Ramos (cell line): Measurements from ENCODE around the gene KBTBD12.

ENCODE experiments used
- in situ Hi-C: fragments of 300-500 bp; cut with MboI; formaldehyde crosslinking; loops from one replicate; pipeline ENCODE4 v1.14.3; 2022; ENCODE audit warnings: low sequenced_read_pairs; ENCODE audit not compliant: unreplicated experiment

Gene KBTBD12

GRCh38 chr3:127949446-127950055 is 34.5 kb downstream of the KBTBD12 start:
- in situ Hi-C loops = no loop called here

DNA sequence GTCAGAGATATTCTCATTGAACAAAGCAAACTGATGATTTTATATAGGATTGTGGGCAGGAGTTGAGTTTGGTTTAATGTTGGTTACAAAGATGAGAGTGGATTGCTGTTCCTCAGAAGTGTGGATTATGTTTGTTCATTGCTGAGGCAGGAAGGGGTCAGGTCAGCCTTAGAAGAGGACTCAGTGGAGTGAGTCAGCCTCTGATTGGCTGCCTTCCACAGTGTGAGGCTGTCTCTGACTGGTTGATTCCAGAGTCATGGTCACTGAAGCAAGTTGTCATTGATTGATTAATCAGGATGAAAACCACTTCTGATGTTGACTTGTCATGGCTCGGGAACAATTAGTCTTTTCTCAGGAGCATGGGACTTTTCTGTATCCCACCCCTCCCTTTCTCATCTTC is 36.2 kb downstream of the KBTBD12 start:
- in situ Hi-C loops = no loop called here

GRCh38 chr3:127953091-127954035 is 38.3 kb downstream of the KBTBD12 start:
- in situ Hi-C loops = no loop called here

- in situ Hi-C loops = no loop called here
These were observed 39.6 kb downstream of the KBTBD12 start for GRCh38 chr3:127954640-127955039.

- in situ Hi-C loops = no loop called here
These were observed 40.7 kb downstream of the KBTBD12 start for GRCh38 chr3:127955728-127956127.

GRCh38 chr3:127959041-127959440 is 44.0 kb downstream of the KBTBD12 start:
- in situ Hi-C loops = no loop called here

DNA sequence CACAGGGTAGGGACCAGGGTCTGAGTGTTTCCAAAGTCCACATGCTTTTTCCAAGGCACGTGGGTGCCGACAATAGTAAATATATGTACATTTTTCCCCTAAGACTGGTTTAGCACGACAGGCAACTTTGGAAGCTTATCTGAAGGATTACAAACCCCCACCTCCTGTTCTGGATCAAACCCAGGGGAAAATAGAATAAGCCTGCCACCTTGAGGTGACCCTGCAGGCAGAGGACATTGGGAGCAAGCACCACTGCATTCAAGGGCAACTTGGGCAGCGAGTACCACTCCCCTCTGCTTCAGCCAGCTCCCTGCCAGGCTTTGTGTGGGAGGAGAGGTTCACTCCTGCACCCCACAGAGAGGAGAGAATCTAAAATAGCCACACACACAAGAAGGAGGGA is 44.8 kb downstream of the KBTBD12 start:
- in situ Hi-C loops = no loop called here

DNA sequence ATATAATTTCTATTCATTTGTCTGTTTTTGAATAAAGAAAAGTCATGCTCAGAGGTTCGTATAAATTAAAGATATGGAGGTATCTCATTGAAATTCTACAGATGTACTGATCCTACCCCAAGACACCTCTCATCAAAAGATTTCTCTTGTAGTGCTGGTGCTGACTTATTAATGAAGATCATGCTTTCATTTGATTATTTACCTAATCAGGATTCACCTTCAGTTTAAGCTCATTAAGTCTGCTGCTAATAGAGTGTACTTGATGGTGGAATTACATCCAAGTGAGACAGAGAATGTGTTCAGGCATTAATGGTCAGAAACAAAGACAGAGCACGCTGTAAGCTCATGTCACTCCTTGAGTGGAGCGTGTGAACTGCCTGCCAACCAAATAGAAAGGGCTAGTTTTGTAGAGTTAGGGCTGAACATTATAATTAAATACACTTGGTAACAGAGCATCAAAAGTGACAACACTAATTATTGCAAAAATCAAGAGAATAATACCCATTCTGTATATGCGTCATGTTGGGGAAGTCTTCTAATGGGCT is 45.5 kb downstream of the KBTBD12 start:
- in situ Hi-C loops = no loop called here

DNA sequence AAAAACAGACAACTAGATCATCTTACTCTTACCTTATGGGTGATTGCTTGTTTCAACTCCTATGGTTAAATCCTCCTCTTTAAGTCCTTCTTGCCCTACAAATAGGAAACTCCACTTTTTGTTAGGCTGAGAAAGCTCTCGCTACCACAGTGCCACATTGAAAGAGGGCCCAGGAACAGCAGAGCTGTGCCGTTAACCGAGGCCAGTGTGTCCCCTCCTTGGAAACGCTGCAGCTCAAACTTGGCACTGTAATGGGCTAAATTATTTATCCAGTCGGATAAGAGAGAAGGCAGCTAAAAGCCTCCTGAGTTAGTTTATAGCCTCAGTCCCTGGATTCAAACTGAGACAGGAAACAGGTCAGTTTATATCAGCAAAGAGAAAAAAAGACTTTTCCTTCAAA is 46.1 kb downstream of the KBTBD12 start:
- in situ Hi-C loops = no loop called here

GRCh38 chr3:127961963-127962362 is 46.9 kb downstream of the KBTBD12 start:
- in situ Hi-C loops = no loop called here

DNA sequence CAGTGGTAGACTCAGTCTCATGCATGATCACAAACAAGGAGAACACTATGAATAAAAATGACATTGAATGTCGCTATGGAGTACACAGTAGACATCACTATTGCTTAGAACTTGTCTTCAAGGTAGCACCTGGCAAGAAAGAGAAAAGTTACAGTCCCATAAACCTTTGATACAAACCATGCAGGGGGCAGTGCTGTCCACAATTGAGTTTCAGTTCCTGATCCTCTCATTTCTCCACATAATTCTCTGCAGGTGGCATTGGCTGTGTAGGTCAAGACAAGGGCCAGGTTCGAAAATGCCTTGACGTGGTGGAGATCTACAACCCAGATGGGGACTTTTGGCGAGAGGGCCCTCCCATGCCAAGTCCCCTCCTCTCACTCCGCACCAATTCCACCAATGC is 47.9 kb downstream of the KBTBD12 start:
- in situ Hi-C loops = no loop called here

- in situ Hi-C loops = no loop called here
These were observed 49.0 kb downstream of the KBTBD12 start for GRCh38 chr3:127964053-127964452.

DNA sequence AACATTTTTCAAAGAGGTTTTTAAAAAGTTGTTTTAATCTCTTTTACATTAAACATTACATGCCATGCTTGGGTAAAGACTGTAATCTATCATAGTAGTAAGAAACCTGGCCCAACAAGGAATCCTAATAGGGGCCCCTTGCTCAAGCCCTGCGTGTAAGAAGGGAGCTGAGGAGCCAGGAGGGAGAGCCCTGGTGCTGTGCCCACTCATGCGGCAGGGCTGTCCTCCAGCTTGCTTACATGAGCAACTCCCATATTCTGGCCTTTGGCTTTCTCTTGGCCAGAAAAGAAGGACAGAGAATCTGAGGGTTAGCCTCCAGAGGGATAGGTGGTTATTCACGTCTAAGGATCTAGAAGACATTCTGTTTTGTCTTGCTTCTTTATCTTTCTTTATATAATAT is 49.8 kb downstream of the KBTBD12 start:
- in situ Hi-C loops = no loop called here

DNA sequence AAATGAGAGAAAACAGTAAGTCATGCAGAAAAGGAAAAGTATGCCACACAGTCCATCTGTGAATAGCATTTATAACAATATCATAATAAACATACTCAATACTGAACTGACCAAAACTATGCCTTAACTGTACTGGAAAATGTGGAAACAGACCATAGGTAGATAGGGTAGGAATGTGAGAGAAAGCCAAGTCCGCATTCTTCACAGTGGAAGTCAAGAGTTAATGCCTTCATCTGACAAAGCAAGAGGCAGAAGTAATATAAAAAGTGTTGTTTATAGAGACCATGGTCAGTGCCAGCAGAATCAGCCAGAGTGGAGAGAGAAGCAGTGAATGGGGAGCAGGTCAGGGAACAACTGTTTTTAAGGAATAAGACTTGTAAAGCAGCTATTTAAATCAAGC is 52.3 kb downstream of the KBTBD12 start:
- in situ Hi-C loops = no loop called here

DNA sequence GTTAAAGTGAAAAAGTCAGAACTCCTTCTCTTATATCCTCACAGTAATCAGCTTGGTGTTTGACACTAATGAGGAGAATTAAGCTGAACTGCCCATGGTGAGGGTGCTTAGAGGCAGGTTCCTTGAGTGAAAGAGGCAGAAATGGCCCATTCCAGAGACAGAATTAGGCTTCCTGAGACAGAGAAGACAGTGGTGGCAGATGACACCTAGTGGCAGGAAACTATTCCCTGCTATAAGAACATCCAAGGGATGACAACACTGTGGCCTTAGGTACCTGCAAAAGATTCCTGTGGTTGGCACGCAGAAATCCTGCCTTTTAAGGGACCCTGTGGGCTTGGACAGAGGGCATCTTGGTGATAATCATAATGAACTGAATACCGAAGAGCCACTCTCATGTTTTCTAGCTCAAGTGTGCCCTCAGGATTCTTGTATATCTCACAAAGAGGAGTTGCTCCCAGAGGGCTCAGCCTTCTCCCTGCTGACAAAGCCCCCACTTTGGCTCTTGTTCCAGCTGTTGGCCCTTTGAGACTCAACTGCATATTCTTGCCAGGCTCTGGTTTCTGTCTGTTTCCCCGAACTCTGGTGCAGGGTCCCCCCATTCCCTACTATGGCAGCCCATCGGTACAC is 56.0 kb downstream of the KBTBD12 start:
- in situ Hi-C loops = no loop called here

- in situ Hi-C loops = no loop called here
These were observed 59.2 kb downstream of the KBTBD12 start for GRCh38 chr3:127974226-127974625.

DNA sequence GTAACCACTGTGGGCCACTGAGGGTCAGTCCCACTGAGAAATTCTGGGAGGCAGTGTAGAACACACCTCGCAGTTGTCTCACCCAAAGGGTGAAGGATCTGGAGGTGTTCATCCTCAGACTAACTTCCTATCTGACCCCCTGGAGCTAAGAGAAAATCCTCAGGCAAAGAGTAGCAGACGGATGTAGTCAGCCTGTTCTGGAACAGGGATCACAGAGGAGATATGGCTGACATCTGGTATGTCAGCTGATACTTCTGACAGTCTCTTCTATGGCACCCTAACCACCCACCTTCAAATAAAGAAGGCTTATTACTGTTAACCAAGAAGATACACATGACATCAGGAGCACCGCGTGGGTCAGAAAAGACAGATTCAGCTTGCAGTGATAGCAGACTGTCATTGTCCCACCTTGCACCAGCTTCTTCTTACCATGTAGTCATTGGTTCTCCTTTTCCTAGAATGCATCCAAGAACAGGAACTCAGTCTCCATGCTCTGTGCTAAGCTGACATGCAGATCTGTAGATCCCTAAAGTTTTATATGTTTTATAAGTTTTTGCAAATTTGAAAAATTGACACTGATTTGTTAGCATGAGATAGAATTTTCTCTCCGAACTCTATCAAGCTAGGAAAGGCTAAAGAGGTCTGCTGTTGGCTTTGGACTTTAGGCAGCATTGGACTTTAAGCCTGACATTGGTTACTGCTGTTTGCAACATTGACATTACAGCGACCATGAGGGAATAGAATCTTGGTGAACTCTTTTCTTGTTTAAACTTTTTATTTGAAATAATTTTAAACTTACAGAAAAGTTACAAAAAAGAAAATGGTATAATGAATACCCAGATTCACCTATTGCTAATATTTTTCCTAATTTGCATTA is 60.4 kb downstream of the KBTBD12 start:
- in situ Hi-C loops = no loop called here

DNA sequence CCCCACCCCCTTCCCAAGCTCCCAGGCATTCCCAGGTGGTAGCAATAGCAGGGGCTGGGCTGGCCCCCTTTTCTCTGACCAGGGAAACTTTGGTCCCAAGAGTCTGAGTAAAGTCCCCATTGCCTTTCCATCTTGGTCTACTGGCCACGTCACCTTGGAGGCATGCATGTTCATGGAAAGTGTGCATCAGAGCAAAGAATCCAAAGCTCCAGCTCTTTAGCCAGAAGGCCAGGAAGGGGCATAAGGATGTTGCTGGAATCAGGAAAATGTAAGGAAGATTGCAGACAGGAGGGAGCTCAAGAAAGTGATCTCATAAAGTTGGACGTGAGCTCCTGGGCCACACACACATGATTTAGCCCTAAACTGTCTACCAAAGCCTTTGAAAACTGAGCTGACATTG is 63.6 kb downstream of the KBTBD12 start:
- in situ Hi-C loops = no loop called here

DNA sequence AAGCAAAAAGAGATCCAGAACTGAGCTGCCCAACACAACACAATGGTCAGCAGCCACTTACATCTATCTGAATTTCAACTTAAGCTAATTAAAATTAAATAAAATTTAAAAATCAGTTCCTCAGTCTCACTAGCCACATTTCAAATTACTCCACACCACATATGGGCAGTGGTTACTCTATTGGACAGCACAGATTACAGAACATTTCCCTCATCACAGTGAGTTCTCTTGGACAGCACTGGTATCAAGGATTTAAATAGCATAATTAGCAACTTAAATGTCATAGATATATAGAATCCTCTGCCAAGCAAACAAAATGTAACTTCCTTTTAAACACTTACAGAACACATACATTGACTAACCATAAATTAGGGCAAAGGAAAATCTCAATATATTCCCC is 64.4 kb downstream of the KBTBD12 start:
- in situ Hi-C loops = no loop called here

- in situ Hi-C loops = no loop called here
These were observed 66.1 kb downstream of the KBTBD12 start for GRCh38 chr3:127981097-127981496.
